ENCODE measurements around the gene TANC1.

The TANC1 gene

GRCh38 chr2:158935617-158936016, 32.8 kb upstream of the TANC1 start:
- H3K27me3 ChIP-seq (ENCODE audit: control insufficient read depth, insufficient read depth, low read length) = no peaks in the 10 kb centered on the region
- peaks cover 12% of the 10 kb centered on the region for H3K4me1 ChIP-seq (ENCODE audit: control insufficient read depth, insufficient read depth, low read length)
- H3K4me3 ChIP-seq (ENCODE audit: low read depth, low read length) = no peak overlapping the region
- H3K27ac ChIP-seq (ENCODE audit: low read depth, low read length) = no peak overlapping the region
- no peaks in the 10 kb centered on the region for H3K36me3 ChIP-seq (ENCODE audit: control insufficient read depth, insufficient read depth, low read length)
- H3K9ac ChIP-seq (ENCODE audit: low read length) = no peak overlapping the region
- H3K9me3 ChIP-seq (ENCODE audit: control insufficient read depth, insufficient read depth, low read depth, low read length) = 0 out of 2 replicates have a peak, but pooled peaks cover 5% of the 10 kb centered on the region

- Histone ChIP-seq H3K27ac (ENCODE audit: low read depth, low read length) (no peak overlapping the region), H3K36me3 (ENCODE audit: control insufficient read depth, insufficient read depth, low read length) (no peaks in the 10 kb centered on the region), H3K27me3 (ENCODE audit: control insufficient read depth, insufficient read depth, low read length) (no peaks in the 10 kb centered on the region), H3K4me3 (ENCODE audit: low read depth, low read length) (no peak overlapping the region), H3K9ac (ENCODE audit: low read length) (no peak overlapping the region), H3K9me3 (ENCODE audit: control insufficient read depth, insufficient read depth, low read depth, low read length) (0 out of 2 replicates have a peak, but pooled peaks cover 5% of the 10 kb centered on the region), H3K4me1 (ENCODE audit: control insufficient read depth, insufficient read depth, low read length) (peaks cover 12% of the 10 kb centered on the region)
Observed at GRCh38 chr2:158936978-158937377, 31.5 kb upstream of the TANC1 start.

- Histone ChIP-seq H3K9ac (ENCODE audit: low read length) (no peak overlapping the region), H3K27me3 (ENCODE audit: control insufficient read depth, insufficient read depth, low read length) (no peaks in the 10 kb centered on the region), H3K27ac (ENCODE audit: low read depth, low read length) (no peak overlapping the region), H3K4me1 (ENCODE audit: control insufficient read depth, insufficient read depth, low read length) (peaks cover 7% of the 10 kb centered on the region), H3K36me3 (ENCODE audit: control insufficient read depth, insufficient read depth, low read length) (no peaks in the 10 kb centered on the region), H3K9me3 (ENCODE audit: control insufficient read depth, insufficient read depth, low read depth, low read length) (0 out of 2 replicates have a peak, but pooled peaks cover 5% of the 10 kb centered on the region), H3K4me3 (ENCODE audit: low read depth, low read length) (no peak overlapping the region)
Observed at GRCh38 chr2:158940356-158940755, 28.1 kb upstream of the TANC1 start.

- no peak overlapping the region for H3K4me3 ChIP-seq (ENCODE audit: low read depth, low read length)
- H3K9ac ChIP-seq (ENCODE audit: low read length) = no peak overlapping the region
- H3K4me1 ChIP-seq (ENCODE audit: control insufficient read depth, insufficient read depth, low read length) = no peaks in the 10 kb centered on the region
- no peak overlapping the region for H3K27ac ChIP-seq (ENCODE audit: low read depth, low read length)
- no peaks in the 10 kb centered on the region for H3K9me3 ChIP-seq (ENCODE audit: control insufficient read depth, insufficient read depth, low read depth, low read length)
- no peaks in the 10 kb centered on the region for H3K36me3 ChIP-seq (ENCODE audit: control insufficient read depth, insufficient read depth, low read length)
- H3K27me3 ChIP-seq (ENCODE audit: control insufficient read depth, insufficient read depth, low read length) = no peaks in the 10 kb centered on the region
Observed at GRCh38 chr2:158943973-158944372, 24.5 kb upstream of the TANC1 start.

- peaks cover 3% of the 10 kb centered on the region; the same call in 1 of the 2 replicates for H3K4me1 ChIP-seq (ENCODE audit: control insufficient read depth, insufficient read depth, low read length)
- no peak overlapping the region for H3K9ac ChIP-seq (ENCODE audit: low read length)
- H3K27me3 ChIP-seq (ENCODE audit: control insufficient read depth, insufficient read depth, low read length) = no peaks in the 10 kb centered on the region
- no peaks in the 10 kb centered on the region for H3K9me3 ChIP-seq (ENCODE audit: control insufficient read depth, insufficient read depth, low read depth, low read length)
- H3K4me3 ChIP-seq (ENCODE audit: low read depth, low read length) = no peak overlapping the region
- H3K27ac ChIP-seq (ENCODE audit: low read depth, low read length) = no peak overlapping the region
- no peaks in the 10 kb centered on the region for H3K36me3 ChIP-seq (ENCODE audit: control insufficient read depth, insufficient read depth, low read length)
Observed at GRCh38 chr2:158948964-158949699, 19.3 kb upstream of the TANC1 start.

GRCh38 chr2:158953454-158953853, 15.0 kb upstream of the TANC1 start:
- Histone ChIP-seq H3K9me3 (ENCODE audit: control insufficient read depth, insufficient read depth, low read depth, low read length) (no peaks in the 10 kb centered on the region), H3K4me3 (ENCODE audit: low read depth, low read length) (no peak overlapping the region), H3K27ac (ENCODE audit: low read depth, low read length) (no peak overlapping the region), H3K9ac (ENCODE audit: low read length) (no peak overlapping the region), H3K27me3 (ENCODE audit: control insufficient read depth, insufficient read depth, low read length) (no peaks in the 10 kb centered on the region), H3K36me3 (ENCODE audit: control insufficient read depth, insufficient read depth, low read length) (no peaks in the 10 kb centered on the region), H3K4me1 (ENCODE audit: control insufficient read depth, insufficient read depth, low read length) (peaks cover 6% of the 10 kb centered on the region; the same call in 1 of the 2 replicates)

- no peak overlapping the region for H3K27ac ChIP-seq (ENCODE audit: low read depth, low read length)
- H3K27me3 ChIP-seq (ENCODE audit: control insufficient read depth, insufficient read depth, low read length) = no peaks in the 10 kb centered on the region
- H3K4me1 ChIP-seq (ENCODE audit: control insufficient read depth, insufficient read depth, low read length) = peaks cover 6% of the 10 kb centered on the region; the same call in 1 of the 2 replicates
- H3K9me3 ChIP-seq (ENCODE audit: control insufficient read depth, insufficient read depth, low read depth, low read length) = no peaks in the 10 kb centered on the region
- H3K9ac ChIP-seq (ENCODE audit: low read length) = no peak overlapping the region
- H3K4me3 ChIP-seq (ENCODE audit: low read depth, low read length) = no peak overlapping the region
- H3K36me3 ChIP-seq (ENCODE audit: control insufficient read depth, insufficient read depth, low read length) = no peaks in the 10 kb centered on the region
Observed at GRCh38 chr2:158953926-158954763, 14.3 kb upstream of the TANC1 start.

- H3K27me3 ChIP-seq (ENCODE audit: control insufficient read depth, insufficient read depth, low read length) = no peaks in the 10 kb centered on the region
- H3K36me3 ChIP-seq (ENCODE audit: control insufficient read depth, insufficient read depth, low read length) = no peaks in the 10 kb centered on the region
- H3K9me3 ChIP-seq (ENCODE audit: control insufficient read depth, insufficient read depth, low read depth, low read length) = no peaks in the 10 kb centered on the region
- no peak overlapping the region for H3K27ac ChIP-seq (ENCODE audit: low read depth, low read length)
- H3K9ac ChIP-seq (ENCODE audit: low read length) = no peak overlapping the region
- H3K4me3 ChIP-seq (ENCODE audit: low read depth, low read length) = no peak overlapping the region
- H3K4me1 ChIP-seq (ENCODE audit: control insufficient read depth, insufficient read depth, low read length) = peaks cover 6% of the 10 kb centered on the region; the same call in 1 of the 2 replicates
Observed at GRCh38 chr2:158955842-158956365, 12.5 kb upstream of the TANC1 start.

- Histone ChIP-seq H3K4me3 (ENCODE audit: low read depth, low read length) (no peak overlapping the region), H3K36me3 (ENCODE audit: control insufficient read depth, insufficient read depth, low read length) (no peaks in the 10 kb centered on the region), H3K27ac (ENCODE audit: low read depth, low read length) (no peak overlapping the region), H3K9ac (ENCODE audit: low read length) (no peak overlapping the region), H3K27me3 (ENCODE audit: control insufficient read depth, insufficient read depth, low read length) (no peaks in the 10 kb centered on the region), H3K9me3 (ENCODE audit: control insufficient read depth, insufficient read depth, low read depth, low read length) (no peaks in the 10 kb centered on the region), H3K4me1 (ENCODE audit: control insufficient read depth, insufficient read depth, low read length) (peaks cover 13% of the 10 kb centered on the region)
Observed at GRCh38 chr2:158958365-158958764, 10.1 kb upstream of the TANC1 start.

- H3K4me3 ChIP-seq (ENCODE audit: low read depth, low read length) = no peak overlapping the region
- no peak overlapping the region for H3K27ac ChIP-seq (ENCODE audit: low read depth, low read length)
- H3K9ac ChIP-seq (ENCODE audit: low read length) = no peak overlapping the region
- no peaks in the 10 kb centered on the region; the same call in 1 of the 2 replicates for H3K27me3 ChIP-seq (ENCODE audit: control insufficient read depth, insufficient read depth, low read length)
- H3K4me1 ChIP-seq (ENCODE audit: control insufficient read depth, insufficient read depth, low read length) = peaks cover 8% of the 10 kb centered on the region
- H3K9me3 ChIP-seq (ENCODE audit: control insufficient read depth, insufficient read depth, low read depth, low read length) = no peaks in the 10 kb centered on the region
- no peaks in the 10 kb centered on the region for H3K36me3 ChIP-seq (ENCODE audit: control insufficient read depth, insufficient read depth, low read length)
Observed at GRCh38 chr2:158960193-158960592, 8.2 kb upstream of the TANC1 start.

GRCh38 chr2:158962074-158962473, 6.4 kb upstream of the TANC1 start:
- H3K27me3 ChIP-seq (ENCODE audit: control insufficient read depth, insufficient read depth, low read length) = peaks cover 8% of the 10 kb centered on the region; the same call in 1 of the 2 replicates
- no peak overlapping the region for H3K9ac ChIP-seq (ENCODE audit: low read length)
- H3K36me3 ChIP-seq (ENCODE audit: control insufficient read depth, insufficient read depth, low read length) = no peaks in the 10 kb centered on the region
- no peak overlapping the region for H3K4me3 ChIP-seq (ENCODE audit: low read depth, low read length)
- no peaks in the 10 kb centered on the region for H3K9me3 ChIP-seq (ENCODE audit: control insufficient read depth, insufficient read depth, low read depth, low read length)
- H3K27ac ChIP-seq (ENCODE audit: low read depth, low read length) = no peak overlapping the region
- peaks cover 9% of the 10 kb centered on the region for H3K4me1 ChIP-seq (ENCODE audit: control insufficient read depth, insufficient read depth, low read length)

Measured in HUES6 (cell line).